GM23248 (cell line): ENCODE measurements around the gene OMA1.
"Not testable (repeated sequence)": the region's sequence is repeated elsewhere in the genome, so short reads cannot be mapped to it uniquely, and the experiment has no call there.

Experiments used
- EZH2 ChIP-seq: fragments of 200-600 bp; sonication (generic); IDR thresholded peaks from 2 replicates; pipeline ENCODE4 v1.6.1; 2018; ENCODE audit warnings: antibody characterized with exemption, mild to moderate bottlenecking; ENCODE audit not compliant: insufficient read depth, poor library complexity, severe bottlenecking
- EZH2phosphoT487 ChIP-seq: fragments of 200-600 bp; sonication (generic); IDR thresholded peaks from 2 replicates; pipeline ENCODE4 v1.6.1; 2018; ENCODE audit warnings: antibody characterized with exemption, moderate library complexity, mild to moderate bottlenecking, low read depth; ENCODE audit not compliant: insufficient read depth

DNA sequence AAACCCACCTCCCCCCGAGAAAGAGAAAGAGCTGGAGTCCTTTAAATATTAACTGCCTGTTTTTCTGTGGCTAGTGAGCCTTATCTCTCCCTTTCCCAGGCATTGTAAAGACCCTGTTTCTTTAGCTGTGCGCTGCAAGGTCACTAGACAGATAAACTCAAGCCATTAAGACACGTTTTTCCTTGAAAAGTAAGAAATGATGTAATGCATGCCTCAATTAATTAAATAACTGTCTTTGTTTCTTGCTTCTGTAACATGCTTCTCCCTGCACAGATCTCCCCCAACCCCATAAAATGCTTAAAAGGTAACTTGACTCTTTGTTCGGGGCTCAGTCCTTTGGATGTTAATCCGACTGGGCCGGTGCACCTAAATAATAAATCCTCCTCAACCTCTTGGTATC, 2.8 kb upstream of the OMA1 start:
- not testable (repeated sequence) for TF ChIP-seq EZH2, EZH2phosphoT487
